CD4-positive, alpha-beta T cell treated with Interleukin-6 for 4 hours (primary cell): ENCODE results near the gene SLFN5.
"Not testable (repeated sequence)": the region's sequence is repeated elsewhere in the genome, so short reads cannot be mapped to it uniquely, and the experiment has no call there.

Experiments used
- DNase-seq: peaks from one replicate; pipeline ENCODE4 v3.0.0-alpha.2; 2020; ENCODE audit warnings: mixed read lengths

SLFN5 gene

GRCh38 chr17:35294756-35295155 lies 51.9 kb downstream of the SLFN5 start:
- DNase-seq, result no peak

GRCh38 chr17:35295686-35296085 lies 52.8 kb downstream of the SLFN5 start:
- no peak for DNase-seq

GRCh38 chr17:35297666-35298065 lies 54.8 kb downstream of the SLFN5 start:
- no peak for DNase-seq

- no peak for DNase-seq
These were observed 55.8 kb downstream of the SLFN5 start for GRCh38 chr17:35298639-35299038.

GRCh38 chr17:35299135-35299534 lies 56.3 kb downstream of the SLFN5 start:
- no peak for DNase-seq

GRCh38 chr17:35309345-35309744 lies 66.5 kb downstream of the SLFN5 start:
- not testable (repeated sequence) for DNase-seq

GRCh38 chr17:35312346-35312745 lies 69.5 kb downstream of the SLFN5 start:
- DNase-seq, result no peak

- DNase-seq, result peak; percentile 83
These were observed 70.2 kb downstream of the SLFN5 start for GRCh38 chr17:35312790-35313711.

GRCh38 chr17:35313875-35314409 lies 71.1 kb downstream of the SLFN5 start:
- peak; percentile 20 for DNase-seq

- no peak for DNase-seq
These were observed 71.7 kb downstream of the SLFN5 start for GRCh38 chr17:35314415-35315216.

GRCh38 chr17:35315283-35315682 lies 72.4 kb downstream of the SLFN5 start:
- no peak for DNase-seq

- no peak for DNase-seq
These were observed 73.1 kb downstream of the SLFN5 start for GRCh38 chr17:35315971-35316370.

GRCh38 chr17:35322749-35323148 lies 79.9 kb downstream of the SLFN5 start:
- DNase-seq, result no peak
